ENCODE data around the gene DGUOK.
"Not testable (repeated sequence)": the region's sequence is repeated elsewhere in the genome, so short reads cannot be mapped to it uniquely, and the experiment has no call there.

Gene DGUOK

DNA sequence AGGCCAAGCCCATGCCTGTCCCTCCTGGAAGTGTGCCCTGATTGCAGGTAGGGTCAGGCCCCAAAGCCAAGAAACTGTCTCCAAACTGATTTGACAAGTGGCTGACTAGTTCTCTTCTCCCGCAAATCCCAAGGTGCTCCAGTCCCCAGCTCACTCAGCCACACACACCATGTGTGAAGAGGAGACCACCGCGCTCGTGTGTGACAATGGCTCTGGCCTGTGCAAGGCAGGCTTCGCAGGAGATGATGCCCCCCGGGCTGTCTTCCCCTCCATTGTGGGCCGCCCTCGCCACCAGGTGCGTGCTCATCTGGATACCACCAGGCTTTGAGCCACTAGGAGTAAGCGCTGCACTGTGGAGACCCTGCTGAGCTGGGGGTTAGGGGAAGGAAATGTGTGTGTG, 25.5 kb upstream of the DGUOK start:
- no peak for DNase-seq

DNA sequence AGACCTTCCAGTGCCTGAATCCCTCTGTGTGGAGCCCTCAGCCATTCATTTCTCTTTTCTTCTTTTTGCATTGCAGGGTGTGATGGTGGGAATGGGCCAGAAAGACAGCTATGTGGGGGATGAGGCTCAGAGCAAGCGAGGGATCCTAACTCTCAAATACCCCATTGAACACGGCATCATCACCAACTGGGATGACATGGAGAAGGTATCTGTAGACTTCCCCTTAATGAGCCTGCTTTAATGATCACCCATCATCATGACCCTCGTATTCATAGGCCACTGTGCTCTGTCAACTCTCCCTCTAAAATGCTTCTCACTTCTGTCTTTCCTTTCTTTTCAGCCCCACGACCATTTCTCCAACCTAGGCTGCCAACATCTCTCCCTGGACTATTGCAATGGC, 24.4 kb upstream of the DGUOK start:
- DNase-seq = no peak

DNA sequence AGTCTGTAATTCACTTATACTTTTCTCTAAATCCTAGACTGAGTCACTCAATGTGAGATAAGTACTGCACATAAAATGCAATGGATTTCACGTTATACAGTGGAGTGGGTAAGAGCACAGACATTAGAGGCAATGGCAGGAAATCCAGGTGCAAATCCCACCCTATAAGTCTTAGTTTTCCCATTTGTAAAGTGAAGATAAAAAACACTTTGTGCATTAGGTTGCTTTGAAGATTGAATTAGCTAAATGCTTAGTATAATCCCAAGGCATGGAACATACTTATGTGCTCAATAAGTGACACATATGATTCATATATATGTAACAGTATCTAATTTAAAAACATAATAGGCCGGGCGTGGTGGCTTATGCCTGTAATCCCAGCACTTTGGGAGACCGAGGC, 23.4 kb upstream of the DGUOK start:
- no peak for DNase-seq

DNA sequence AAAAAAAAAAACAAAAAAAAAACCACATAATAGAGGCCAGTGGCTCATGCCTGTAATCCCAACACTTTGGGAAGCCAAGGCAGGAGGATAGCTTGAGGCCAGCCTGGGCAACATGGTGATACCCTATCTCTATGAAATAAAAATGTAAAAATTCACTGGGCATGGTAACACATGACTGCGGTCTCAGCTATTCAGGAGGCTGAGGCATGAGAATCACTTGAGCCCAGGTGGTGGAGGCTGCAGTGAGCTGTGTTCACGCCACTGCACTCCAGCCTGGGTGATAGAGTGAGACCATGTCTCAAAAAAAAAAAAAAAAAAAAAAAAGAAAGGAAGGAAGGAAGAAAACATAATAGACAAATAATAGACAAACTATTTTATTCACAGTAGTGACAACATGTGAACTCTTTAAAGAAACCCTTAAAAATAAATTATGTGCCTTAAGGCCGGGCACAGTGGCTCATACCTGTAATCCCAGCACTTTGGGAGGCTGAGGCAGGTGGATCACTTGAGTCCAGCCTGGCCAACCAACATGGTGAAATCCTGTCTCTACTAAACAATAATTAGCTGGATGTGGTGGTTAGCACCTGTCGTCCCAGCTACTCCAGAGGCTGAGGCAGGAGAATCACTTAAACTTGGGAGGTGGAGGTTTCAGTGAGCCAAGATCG, 22.6 kb upstream of the DGUOK start:
- not testable (repeated sequence) for DNase-seq

DNA sequence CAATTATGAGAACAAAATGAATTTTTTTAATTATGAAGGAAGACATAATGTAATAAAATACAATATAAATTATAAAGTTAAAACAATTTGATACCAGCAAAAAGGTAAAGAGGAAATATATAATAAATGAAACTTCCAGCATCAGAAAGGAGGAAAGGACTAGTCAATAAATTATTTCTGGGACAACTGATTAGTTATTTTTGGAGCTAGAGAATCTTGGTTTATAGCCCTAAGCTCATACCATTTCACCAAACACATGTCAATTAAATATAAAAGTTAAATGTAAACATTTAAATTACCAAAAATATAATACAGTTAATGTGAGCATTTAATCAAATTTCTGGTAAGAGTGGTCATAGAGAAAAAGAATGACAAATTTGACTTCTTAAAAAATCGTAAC, 21.7 kb upstream of the DGUOK start:
- DNase-seq = no peak

DNA sequence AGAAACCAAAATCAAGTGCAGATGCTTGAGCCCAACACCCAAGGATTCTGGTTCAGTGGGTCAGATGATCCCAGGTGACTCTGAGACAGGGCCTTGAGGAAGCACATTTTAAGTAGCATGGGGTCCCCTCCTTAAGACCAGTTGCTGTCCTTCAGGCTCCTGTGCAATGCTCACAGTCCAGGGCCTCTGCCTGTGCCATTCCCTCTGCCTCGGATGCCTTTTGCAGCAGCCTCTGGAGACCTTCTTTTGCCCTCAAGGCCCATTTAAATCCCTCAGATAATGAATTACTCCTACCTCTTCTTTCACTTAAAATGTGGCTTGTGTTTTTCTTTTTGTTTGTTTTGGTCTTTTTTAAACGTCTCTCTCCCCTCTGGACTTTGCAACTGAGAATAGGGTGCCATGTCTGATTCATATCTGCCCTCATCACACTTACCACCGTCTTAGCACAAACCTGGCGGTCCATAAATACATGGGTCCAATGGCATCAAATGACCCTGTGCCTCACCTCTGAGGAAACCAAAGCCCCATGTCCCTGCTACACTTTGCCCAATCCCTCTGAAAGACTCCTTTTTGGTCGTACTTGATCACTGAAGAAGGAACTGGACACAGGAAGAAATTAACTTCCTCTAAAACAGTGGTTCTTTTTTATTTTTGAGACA, 19.7 kb upstream of the DGUOK start:
- DNase-seq = no peak

DNA sequence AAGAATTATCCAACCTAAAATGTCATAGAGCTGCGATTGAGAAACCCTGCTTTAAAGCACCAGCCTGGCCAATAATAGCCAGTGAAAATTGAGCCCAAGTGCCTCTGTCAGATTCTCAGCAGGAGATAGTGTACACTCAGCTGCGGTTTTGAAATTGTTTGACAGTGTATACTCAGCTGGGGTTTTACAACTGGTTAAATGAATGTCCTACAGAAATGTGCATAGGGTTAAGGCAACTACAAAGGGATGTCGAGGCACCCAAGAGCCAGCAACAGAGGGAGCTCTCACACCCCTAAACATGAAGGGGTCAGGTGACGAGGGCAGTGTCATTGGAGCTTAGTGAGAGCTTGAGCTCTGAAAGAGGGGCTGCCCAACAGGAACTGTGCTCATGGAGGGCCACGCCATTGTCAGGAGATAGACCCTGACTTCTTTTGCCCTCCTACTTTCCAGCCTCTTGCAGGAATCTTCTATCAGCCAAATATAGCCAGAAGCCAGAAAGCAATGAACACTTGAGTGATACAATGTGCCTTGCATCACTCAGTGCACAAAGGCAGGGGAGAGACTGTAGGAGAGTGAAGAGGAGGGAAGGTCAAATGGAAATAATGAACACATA, 18.7 kb upstream of the DGUOK start:
- DNase-seq = peak; percentile 77

DNA sequence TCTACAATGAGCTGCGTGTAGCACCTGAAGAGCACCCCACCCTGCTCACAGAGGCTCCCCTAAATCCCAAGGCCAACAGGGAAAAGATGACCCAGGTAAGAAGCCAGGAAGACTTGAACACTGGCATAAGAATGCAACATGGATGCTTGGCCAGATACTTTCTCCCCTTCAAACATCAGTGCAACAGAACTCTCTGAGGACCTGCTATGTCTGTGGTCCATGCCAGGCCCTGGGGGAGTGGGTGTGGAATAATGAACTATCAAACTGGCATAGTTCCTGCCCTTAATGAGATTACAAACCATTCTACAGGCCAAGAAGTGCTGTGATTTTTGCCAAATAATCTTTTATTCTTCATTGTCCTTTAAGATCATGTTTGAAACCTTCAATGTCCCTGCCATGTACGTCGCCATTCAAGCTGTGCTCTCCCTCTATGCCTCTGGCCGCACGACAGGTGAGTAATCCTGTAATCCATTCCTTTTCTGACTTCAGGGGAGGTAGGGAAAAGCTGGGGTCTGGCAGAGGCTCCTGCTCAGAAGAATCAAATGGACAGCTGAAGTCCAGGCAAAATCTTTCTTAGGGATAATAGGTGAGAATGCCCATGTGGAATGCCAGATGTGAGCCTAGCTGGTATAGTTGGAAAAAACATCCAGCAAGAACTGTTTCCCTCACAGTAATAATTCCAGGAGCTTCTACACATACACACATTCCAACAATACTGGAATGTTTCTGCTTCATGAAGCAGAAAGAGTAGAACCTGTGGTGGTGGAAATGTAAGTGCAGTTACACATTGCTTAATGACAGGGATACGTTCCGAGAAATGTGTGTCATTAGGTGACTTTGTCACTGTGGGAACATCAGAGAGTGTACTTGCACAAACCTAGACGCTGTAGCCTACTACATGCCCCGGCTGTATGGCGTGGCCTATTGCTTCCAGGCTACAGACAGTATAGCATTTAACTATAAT, 17.7 kb upstream of the DGUOK start:
- no peak for DNase-seq

DNA sequence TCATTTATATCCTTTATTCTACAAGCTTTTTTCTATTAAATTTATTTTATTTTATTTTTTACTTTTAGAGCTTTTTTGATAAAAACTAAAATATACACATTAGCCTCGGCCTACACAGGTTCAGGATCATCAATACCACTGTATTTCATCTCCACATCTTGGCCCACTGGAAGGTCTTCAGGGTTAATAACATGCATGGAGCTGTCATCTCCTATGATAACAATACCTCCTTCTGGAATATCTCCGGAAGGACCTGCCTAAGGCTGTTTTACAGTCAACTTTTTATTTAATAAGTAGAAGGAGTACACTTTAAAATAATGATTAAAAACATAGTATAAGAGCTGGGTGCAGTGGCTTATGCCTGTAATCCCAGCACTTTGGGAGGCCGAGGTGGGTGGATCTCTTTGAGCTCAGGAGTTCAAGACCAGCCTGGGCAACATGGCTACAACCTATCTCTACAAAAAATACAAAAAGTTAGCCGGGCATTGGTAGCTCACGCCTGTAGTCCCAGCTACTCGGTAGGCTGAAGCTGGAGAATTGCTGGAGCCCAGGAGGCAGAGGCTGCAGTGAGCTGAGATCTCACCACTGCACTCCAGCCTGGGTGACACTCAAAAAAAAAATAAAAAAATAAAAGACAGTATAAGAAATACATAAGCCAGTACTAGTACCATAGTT, 15.7 kb upstream of the DGUOK start:
- no peak for DNase-seq

DNA sequence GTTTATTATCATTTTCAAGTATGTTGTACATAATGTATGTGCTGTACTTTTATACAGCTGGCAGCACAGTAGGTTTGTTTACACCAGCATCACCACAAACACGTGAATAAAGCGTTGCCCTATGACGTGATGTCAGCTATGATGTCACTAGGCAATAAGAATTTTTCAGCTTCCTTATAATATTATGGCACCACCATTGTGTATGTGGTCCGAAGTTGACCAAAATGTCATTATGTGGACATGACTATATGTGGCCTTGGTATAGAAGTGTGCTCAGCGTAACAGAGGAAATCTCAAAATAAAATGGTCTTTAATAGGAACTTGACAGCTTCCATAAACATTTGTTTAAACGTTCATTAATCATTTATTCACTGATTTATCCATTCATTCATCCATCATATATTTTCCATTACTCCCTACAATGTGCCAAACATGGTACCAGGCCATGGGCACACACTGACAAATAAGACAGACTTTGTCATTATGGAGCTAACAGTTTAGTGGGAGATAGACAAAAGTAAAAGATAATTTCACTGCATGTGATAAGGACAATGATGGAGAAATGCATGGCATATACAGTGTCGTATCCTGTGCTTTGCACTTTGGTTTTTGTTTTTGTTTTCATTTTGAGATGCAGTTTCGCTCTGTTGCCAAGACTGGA, 15.0 kb upstream of the DGUOK start:
- no peak for DNase-seq

DNA sequence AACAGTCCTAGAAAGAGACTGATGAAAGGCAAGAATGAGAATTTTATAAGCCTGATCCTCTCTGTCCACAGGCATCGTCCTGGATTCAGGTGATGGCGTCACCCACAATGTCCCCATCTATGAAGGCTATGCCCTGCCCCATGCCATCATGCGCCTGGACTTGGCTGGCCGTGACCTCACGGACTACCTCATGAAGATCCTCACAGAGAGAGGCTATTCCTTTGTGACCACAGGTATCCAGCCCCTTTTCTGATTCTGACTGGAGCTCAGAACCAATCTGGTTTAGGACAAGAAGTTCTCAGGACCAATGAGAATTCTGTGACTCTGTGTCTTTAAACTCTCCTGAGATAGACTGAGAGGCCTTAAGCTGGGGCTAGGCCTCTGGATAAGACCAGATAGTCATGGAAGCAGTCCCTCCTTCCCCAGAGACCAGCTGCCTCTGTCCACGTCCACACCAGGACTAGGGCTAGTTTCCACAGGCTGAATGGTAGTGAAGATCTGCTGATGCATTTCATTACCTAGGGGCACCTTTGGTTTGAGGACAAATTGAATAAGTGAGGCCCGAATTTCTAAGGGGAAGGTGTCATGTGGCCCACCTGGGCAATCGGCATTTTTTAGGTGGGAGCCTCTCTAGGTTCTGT, 13.1 kb upstream of the DGUOK start:
- no peak for DNase-seq

DNA sequence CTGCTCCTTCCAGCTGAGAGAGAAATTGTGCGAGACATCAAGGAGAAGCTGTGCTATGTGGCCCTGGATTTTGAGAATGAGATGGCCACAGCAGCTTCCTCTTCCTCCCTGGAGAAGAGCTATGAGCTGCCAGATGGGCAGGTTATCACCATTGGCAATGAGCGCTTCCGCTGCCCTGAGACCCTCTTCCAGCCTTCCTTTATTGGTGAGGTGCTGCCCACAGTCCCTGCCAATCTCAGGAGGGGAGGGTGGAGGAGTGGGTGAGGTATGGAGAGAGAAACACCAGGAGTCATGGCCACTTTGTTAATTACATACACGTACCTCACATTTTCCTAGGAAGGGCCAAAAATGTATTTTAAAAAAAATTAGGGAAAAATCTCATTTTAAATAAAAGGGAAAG, 12.0 kb upstream of the DGUOK start:
- no peak for DNase-seq

DNA sequence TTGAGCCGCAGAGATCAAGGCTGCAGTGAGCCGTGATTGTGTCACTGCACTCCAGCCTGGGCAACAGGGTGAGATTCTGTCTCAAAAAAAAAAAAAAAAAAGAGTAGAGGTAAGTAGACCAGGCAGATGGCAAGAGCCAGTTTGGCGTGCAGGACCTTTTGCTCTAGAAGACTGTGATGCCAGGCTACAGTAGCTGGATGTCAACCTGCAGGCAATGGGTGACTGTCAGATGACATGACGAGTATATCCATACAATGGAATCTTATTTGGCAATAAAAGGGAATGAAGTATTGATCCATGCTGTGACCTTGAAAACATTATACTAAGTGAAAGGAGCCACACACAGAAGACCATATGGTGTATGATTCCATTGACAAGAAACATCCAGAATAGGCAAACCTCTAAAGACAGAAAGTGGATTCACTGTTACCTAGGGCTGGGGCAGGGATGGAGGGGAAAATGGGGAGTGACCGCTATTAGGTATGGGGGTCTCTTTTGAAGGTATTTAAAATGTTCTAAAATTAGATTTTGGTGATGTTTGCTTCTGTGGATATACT, 11.2 kb upstream of the DGUOK start:
- no peak for DNase-seq

DNA sequence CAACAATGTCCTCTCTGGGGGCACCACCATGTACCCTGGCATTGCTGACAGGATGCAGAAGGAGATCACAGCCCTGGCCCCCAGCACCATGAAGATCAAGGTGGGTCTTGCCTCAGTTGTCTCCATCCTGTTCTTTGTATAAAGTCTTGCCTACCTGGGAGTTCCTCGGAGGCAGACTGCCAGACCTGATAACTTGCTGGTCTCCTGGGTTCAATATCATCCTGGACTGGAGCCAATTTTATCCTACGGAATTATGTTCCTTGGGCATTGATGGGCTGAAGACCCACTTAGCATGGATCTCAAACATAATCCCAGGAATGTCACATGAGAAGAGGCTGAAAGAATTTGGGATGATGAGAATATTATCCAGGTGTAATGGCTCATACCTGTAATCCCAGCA, 10.0 kb upstream of the DGUOK start:
- no peak for DNase-seq

DNA sequence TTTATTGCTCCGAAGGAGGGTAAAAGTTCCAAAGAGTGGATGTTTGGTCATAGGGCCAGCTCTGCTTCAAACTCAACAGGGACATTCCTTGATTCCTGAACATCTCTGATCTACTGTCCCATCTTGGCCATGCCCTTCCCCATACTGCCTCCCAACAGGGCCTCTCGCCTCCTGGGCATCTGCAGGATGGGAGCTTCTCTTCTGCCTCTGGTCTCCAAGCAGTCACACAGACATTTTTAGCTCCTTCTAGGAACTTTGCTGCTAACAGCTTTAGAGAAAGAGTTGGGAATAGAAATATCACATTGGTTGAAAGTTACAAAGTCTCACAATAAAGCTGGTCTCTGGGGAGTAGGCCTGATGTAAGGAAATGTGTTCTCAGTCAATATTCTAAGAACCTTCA, 9.4 kb upstream of the DGUOK start:
- DNase-seq = no peak

DNA sequence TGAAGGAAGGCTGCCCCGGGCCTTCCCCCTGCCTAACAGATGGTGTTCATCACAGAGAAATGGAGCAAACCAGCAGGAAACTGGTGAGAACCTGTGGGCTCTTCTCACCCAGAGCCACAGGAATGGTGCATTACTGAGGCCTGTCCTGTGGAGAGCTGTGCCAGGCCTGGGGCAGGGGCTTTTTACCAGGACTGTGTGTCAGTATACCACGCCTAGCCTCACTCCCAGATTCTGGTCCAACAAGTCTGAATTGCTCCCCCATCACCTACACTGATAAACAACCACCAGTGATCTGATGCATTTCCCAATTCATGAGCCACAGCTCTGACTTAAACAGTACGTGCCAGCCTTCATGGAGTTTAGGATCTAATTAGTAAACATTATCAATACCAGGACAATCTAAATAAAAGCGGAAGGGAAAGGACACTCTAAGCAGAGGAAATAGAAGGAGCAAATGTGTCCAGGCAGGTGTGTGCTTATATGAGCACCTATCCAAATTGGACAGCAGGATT, 8.9 kb upstream of the DGUOK start:
- DNase-seq = no peak

DNA sequence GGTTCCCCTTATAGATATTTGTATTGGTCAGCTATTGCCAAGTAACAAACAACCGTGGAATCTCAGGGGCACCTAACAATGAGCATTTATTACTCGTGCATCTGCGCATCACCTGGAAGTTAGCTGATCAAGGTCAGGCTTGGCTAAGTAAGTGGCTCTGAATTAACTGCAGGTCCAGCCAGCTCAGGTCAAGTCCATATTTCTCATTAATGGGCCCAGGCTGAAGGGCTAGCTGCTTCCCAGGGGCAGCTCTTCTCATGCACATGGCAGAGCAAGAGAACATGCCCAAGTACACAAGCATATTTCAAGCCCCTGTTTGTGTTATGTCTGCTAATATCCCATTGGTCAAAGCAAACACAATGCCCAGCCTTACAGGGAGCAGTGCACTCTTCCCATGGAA, 7.8 kb upstream of the DGUOK start:
- DNase-seq = no peak

DNA sequence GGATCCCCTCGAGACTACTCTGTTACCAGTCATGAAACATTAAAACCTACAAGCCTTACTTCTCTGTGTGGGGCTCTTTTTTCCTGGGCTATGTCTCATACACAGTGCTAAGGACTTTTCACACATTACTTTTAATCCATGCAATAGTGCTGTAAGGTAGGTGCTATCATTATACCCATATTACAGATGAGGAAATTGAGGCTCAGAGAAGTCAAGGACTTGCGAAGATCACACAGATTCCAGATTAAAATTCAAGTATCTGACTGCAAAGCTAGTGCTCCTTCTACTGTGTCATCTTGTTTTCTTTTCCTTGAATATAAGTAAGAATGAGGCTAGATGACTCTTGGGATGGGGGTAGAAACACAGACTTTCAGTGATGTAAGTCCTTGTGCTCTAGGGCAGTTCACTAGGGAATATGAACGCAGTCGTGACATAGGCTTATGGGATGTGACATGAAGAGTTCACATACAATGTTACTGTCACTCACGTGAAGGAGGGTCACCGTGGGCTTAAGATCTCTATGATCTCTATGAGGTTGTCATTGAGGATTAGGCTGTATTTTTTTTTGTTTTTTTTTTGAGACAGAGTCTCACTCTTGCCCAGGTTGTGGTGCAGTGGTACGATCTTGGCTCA, 7.0 kb upstream of the DGUOK start:
- DNase-seq = no peak

DNA sequence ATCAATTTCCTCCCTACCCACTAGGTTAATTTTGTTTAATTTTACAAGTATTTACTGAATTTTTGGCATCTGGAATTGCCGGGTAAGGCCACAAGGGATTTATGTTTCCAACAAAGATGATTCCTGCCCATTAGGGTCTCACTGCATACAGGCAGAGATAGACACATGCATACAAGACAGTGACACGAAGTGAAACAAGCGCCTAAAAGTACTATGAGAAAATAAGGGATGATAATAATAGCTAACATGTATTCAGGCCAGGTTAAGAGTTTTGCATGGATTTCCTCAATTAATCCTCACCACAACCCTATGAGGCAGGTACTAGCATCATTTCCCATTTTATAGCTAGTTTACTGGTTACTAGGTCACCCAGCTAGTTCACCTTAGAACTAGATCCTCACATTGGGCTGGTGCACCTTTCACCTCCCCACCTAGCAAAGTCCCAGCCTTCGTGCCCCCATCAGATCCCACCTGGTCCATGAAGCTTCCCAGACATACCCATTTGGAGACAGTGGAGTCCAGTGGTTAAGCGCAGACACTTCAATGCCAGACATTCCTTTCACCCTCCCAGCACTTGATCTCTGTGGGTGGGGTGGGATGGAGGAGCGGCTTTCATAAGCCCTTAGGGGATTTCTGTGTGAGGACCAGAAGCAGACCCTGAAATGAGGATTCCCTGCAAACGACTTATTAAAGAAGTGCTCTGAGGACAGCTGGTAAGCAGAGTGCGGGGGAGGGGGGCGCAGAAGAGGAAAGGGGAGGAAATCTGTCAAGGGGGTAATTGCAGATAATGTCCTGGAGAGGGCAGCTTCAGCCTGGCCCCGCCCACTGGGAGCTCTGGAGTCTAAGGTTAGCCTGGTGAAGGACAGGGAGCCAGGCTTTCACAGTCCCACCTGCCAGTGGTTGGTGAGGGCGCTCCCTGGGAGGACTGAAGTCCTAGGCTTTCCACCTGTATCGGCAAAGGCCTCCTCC, 5.8 kb upstream of the DGUOK start:
- DNase-seq = no peak
